HepG2 (cell line): ENCODE measurements around the gene CPLX1. TPM values are rescaled to one million over a fixed set of nuclear protein-coding genes. Genes with fewer than 3 reads are reported as not detected.

Experiments
- ATAC-seq: fragments of 200-7000 bp; cut with Tn5 transposase; 3 replicates; pipeline ENCODE4 v1.9.1; 2020; ENCODE audit warnings: mild to moderate bottlenecking, moderate library complexity
- BruUV-seq: library from RNA; stranded (reverse); fragments of 400-500 nt; replicated peaks from 2 replicates; lab custom pipeline; 2021; lab: Mats Ljungman, UMichigan
- CTCF ChIA-PET: fragments of 300-600 bp; formaldehyde crosslinking; extraction: SDS; loops from one replicate; lab custom pipeline; 2021; ENCODE audit warnings: low total read pairs, inconsistent platforms, low intra/inter-chr PET ratio; lab: Yijun Ruan, JAX
- POLR2A ChIA-PET: fragments of 350-600 bp; sonication (Branson Sonifier 250); formaldehyde crosslinking; loops from one replicate; lab custom pipeline; 2020; ENCODE audit warnings: antibody characterized with exemption, inconsistent platforms; lab: Yijun Ruan, JAX
- DNase-seq: peaks from one replicate; pipeline ENCODE4 v3.0.0-alpha.2; 2015; ENCODE audit warnings: low spot score
- FAIRE-seq: peaks from 3 replicates; lab custom pipeline; 2011; peaks lifted over from hg19 to GRCh38; lab: Jason Lieb, UNC
- H2AFZ ChIP-seq: one replicate; pipeline ENCODE4 v1.6.1; 2011; ENCODE audit warnings: low read length, inconsistent platforms
- H3K27ac ChIP-seq: fragments of 300-600 bp; 3 replicates; pipeline ENCODE4 v1.8.0; 2011; ENCODE audit warnings: mixed run types, mild to moderate bottlenecking, mixed read lengths, low read length, inconsistent platforms; ENCODE audit not compliant: insufficient read depth; ENCODE audit errors: extremely low read length
- H3K27me3 ChIP-seq, 2 experiments: fragments of 200-600 bp in 1 of 2; 2 replicates in 1 of 2; 3 replicates in 1 of 2; pipeline versions ENCODE4 v1.6.0 to v1.8.0; 2011; ENCODE audit warnings: low read length in 2 of 2, mild to moderate bottlenecking in 2 of 2, moderate library complexity in 2 of 2, inconsistent platforms in 1 of 2; ENCODE audit not compliant: insufficient read depth in 2 of 2, control insufficient read depth in 1 of 2
- H3K36me3 ChIP-seq, 2 experiments: fragments of 200-600 bp in 1 of 2; replicated peaks in 1 of 2; 2 replicates in 1 of 2; 3 replicates in 1 of 2; pipeline versions ENCODE4 v1.5.1 to v1.8.0; 2011; ENCODE audit warnings: low read length in 2 of 2, inconsistent platforms in 1 of 2; ENCODE audit not compliant: insufficient read depth in 2 of 2, control insufficient read depth in 1 of 2
- H3K4me1 ChIP-seq: 2 replicates; pipeline ENCODE4 v1.5.1; 2012; ENCODE audit warnings: low read length, inconsistent platforms; ENCODE audit not compliant: insufficient read depth
- H3K4me2 ChIP-seq: 2 replicates; pipeline ENCODE4 v1.6.0; 2011; ENCODE audit warnings: low read depth, low read length, inconsistent platforms
- H3K4me3 ChIP-seq, 3 experiments: fragments of 200-600 bp in 1 of 3; sonication (generic), shearing (Covaris generic) in 1 of 3; replicated peaks in 1 of 3; 2 replicates each; pipeline ENCODE4 v1.5.1; 2011 to 2016; ENCODE audit warnings: low read length in 3 of 3, inconsistent platforms in 2 of 3, low read depth in 2 of 3, mild to moderate bottlenecking in 2 of 3, control low read depth in 1 of 3, mixed read lengths in 1 of 3; ENCODE audit not compliant: insufficient read depth in 1 of 3
- H3K79me2 ChIP-seq: one replicate; pipeline ENCODE4 v1.6.1; 2011; ENCODE audit warnings: low read length, inconsistent platforms; ENCODE audit not compliant: insufficient read depth
- H3K9ac ChIP-seq: 2 replicates; pipeline ENCODE4 v1.6.0; 2011; ENCODE audit warnings: mild to moderate bottlenecking, low read depth, low read length, inconsistent platforms; ENCODE audit not compliant: insufficient read depth
- H3K9me3 ChIP-seq: 2 replicates; pipeline ENCODE4 v1.5.1; 2012; ENCODE audit warnings: mild to moderate bottlenecking, low read length
- H4K20me1 ChIP-seq: 2 replicates; pipeline ENCODE4 v1.6.0; 2011; ENCODE audit warnings: inconsistent platforms, mild to moderate bottlenecking, low read length, moderate library complexity; ENCODE audit not compliant: insufficient read depth
- GABPA ChIP-seq, 2 experiments: IDR thresholded peaks; 2 replicates each; pipeline ENCODE4 v1.6.1; 2011 to 2016; ENCODE audit warnings: low read depth in 2 of 2, low read length in 1 of 2, missing biosample characterization in 1 of 2, missing genetic modification characterization in 1 of 2
- GTF3A ChIP-seq: sonication (generic); formaldehyde crosslinking; conservative IDR thresholded peaks from 2 replicates; pipeline ENCODE4 v1.4.0; 2020; ENCODE audit warnings: mild to moderate bottlenecking, missing genetic modification reagents
- HBP1 ChIP-seq: IDR thresholded peaks from 2 replicates; pipeline ENCODE4 v1.6.1; 2016; ENCODE audit warnings: low read depth, control low read depth
- HMGXB3 ChIP-seq: sonication (generic); formaldehyde crosslinking; IDR thresholded peaks from 2 replicates; pipeline ENCODE4 v1.4.0; 2020; ENCODE audit warnings: missing genetic modification reagents, borderline replicate concordance
- HOMEZ ChIP-seq: IDR thresholded peaks from 2 replicates; pipeline ENCODE4 v1.6.1; 2016; ENCODE audit warnings: low read depth
- ISL2 ChIP-seq: sonication (generic); formaldehyde crosslinking; IDR thresholded peaks from 2 replicates; pipeline ENCODE4 v1.5.0; 2020; ENCODE audit warnings: missing genetic modification reagents
- JUND ChIP-seq: sonication (generic); formaldehyde crosslinking; IDR thresholded peaks from 2 replicates; pipeline ENCODE4 v1.8.0; 2022; ENCODE audit warnings: mild to moderate bottlenecking, missing genetic modification reagents
- MAX ChIP-seq: IDR thresholded peaks from 2 replicates; pipeline ENCODE4 v1.6.1; 2012; ENCODE audit warnings: inconsistent platforms
- NCOR1 ChIP-seq: fragments of 200-600 bp; sonication (generic); IDR thresholded peaks from 2 replicates; pipeline ENCODE4 v1.7.0; 2017; ENCODE audit warnings: antibody characterized with exemption, low read length, borderline replicate concordance
- NFE2 ChIP-seq: sonication (generic); formaldehyde crosslinking; IDR thresholded peaks from 2 replicates; pipeline ENCODE4 v1.4.0; 2020; ENCODE audit warnings: missing genetic modification reagents
- NFE2L2 ChIP-seq: fragments of 150-350 bp; IDR thresholded peaks from 2 replicates; pipeline ENCODE4 v1.6.1; 2014; ENCODE audit warnings: low read length
- XRCC5 ChIP-seq: fragments of 200-400 bp; formaldehyde crosslinking; optimal IDR thresholded peaks from 2 replicates; pipeline ENCODE3; 2017; ENCODE audit warnings: mild to moderate bottlenecking, low read length
- ZNF224 ChIP-seq: sonication (generic); formaldehyde crosslinking; IDR thresholded peaks from 2 replicates; pipeline ENCODE4 v1.5.0; 2020; ENCODE audit warnings: mild to moderate bottlenecking, missing genetic modification reagents
- ZNF460 ChIP-seq: sonication (generic); formaldehyde crosslinking; IDR thresholded peaks from 2 replicates; pipeline ENCODE4 v1.5.1; 2020; ENCODE audit warnings: missing genetic modification reagents, mild to moderate bottlenecking, borderline replicate concordance
- ZNF589 ChIP-seq: sonication (generic); formaldehyde crosslinking; conservative IDR thresholded peaks from 2 replicates; pipeline ENCODE4 v1.8.0; 2022; ENCODE audit warnings: mild to moderate bottlenecking, moderate library complexity, missing genetic modification reagents
- ZNF761 ChIP-seq: sonication (generic); formaldehyde crosslinking; conservative IDR thresholded peaks from 2 replicates; pipeline ENCODE4 v1.4.0; 2020; ENCODE audit warnings: mild to moderate bottlenecking, missing genetic modification reagents
- ZNF841 ChIP-seq: sonication (generic); formaldehyde crosslinking; IDR thresholded peaks from 2 replicates; pipeline ENCODE4 v1.8.1; 2023; ENCODE audit warnings: missing genetic modification reagents, borderline replicate concordance
- WGBS: methylation state at CpG from one replicate; pipeline ENCODE4 v1.1.6; 2017; ENCODE audit warnings: low lambda C conversion rate; 5-methylcytosine and 5-hydroxymethylcytosine counted together
- in situ Hi-C: cut with HindIII; loops from 2 replicates; pipeline ENCODE4 v1.10.0; 2017; ENCODE audit warnings: low pct_unique_long_range_greater_than_20kb; ENCODE audit not compliant: extremely low pct_ligation_motif_present
- intact Hi-C: fragments of 100-400 bp; cut with micrococcal nuclease; formaldehyde crosslinking; loops from one replicate; pipeline ENCODE4 v1.10.0; 2022; ENCODE audit not compliant: unreplicated experiment
- polyA plus RNA-seq, 8 experiments: library from polyadenylated mRNA; depleted of rRNA in 3 of 8; stranded (reverse) in 7 of 8; unstranded in 1 of 8; fragments of >200 nt; fragmentation: Illumina TruSeq in 4 of 8; extraction: Trizol in 4 of 8; gene quantifications; 2 replicates each; pipeline versions ENCODE4 v1.2.1 to v1.2.3, GENCODE V29; 2011 to 2016; ENCODE audit warnings: low read depth in 4 of 8, missing spikeins in 1 of 8, mixed read lengths in 1 of 8; ENCODE audit not compliant: insufficient read depth in 1 of 8
- total RNA-seq, 5 experiments: library from RNA; depleted of rRNA; stranded (reverse); fragments of >200 nt; fragmentation: Illumina TruSeq; extraction: Trizol; gene quantifications; 2 replicates each; pipeline ENCODE4 v1.2.3, GENCODE V29; 2016; ENCODE audit warnings: low read depth in 1 of 5

The CPLX1 gene
- total and polyA plus RNA-seq, 2 of the 13 experiments (the other 11 are each of a cell fraction or from before 2014, with no cell fraction given), result 0.18 TPM

- H3K36me3 ChIP-seq, result peaks cover 8 to 39% of the 10 kb centered on the region in 2 experiments; a peak in 4 of 5 replicates
- DNase-seq (no peak), ATAC-seq (no peak), FAIRE-seq (no peak)
- H3K27me3 ChIP-seq, result no peaks in the 10 kb centered on the region
- H3K9ac ChIP-seq, result no peak overlapping the region
- no peaks in the 10 kb centered on the region for H3K4me1 ChIP-seq
- H4K20me1 ChIP-seq, result no peaks in the 10 kb centered on the region
- in situ Hi-C loops (no loop called here), intact Hi-C loops (no loop called here)
- no peak overlapping the region for H3K4me3 ChIP-seq
- TF ChIP-seq ZNF589 (no peak), HBP1 (CRISPR knock-in tag) (no peak), ZNF841 (CRISPR knock-in tag) (no peak), NFE2L2 (no peak), HOMEZ (no peak), GTF3A (CRISPR knock-in tag) (no peak), NCOR1 (no peak), ISL2 (CRISPR knock-in tag) (no peak), MAX (no peak), GABPA (IDR thresholded peaks at IDR 0.05; ENCODE audit: low read depth, low read length) (no peak), GABPA (CRISPR knock-in tag; IDR thresholded peaks at IDR 0.05; ENCODE audit: low read depth) (no peak), ZNF761 (CRISPR knock-in tag) (no peak), ZNF460 (CRISPR knock-in tag) (no peak), HMGXB3 (CRISPR knock-in tag) (no peak), NFE2 (CRISPR knock-in tag) (no peak), JUND (no peak), ZNF224 (CRISPR knock-in tag) (no peak), XRCC5 (no peak)
- no peak overlapping the region for H2AFZ ChIP-seq
- H3K27ac ChIP-seq, result no peak overlapping the region
- H3K9me3 ChIP-seq, result no peaks in the 10 kb centered on the region
- 93% methylated on average over 26 of the region's 42 CpGs for WGBS
- POLR2A ChIA-PET, result no interaction called here
- H3K4me2 ChIP-seq, result no peak overlapping the region
- CTCF ChIA-PET, result no interaction called here
- H3K79me2 ChIP-seq, result no peaks in the 10 kb centered on the region
- no TSS peak for BruUV-seq
Measured at GRCh38 chr4:864456-865120, 38.7 kb upstream of the CPLX1 start.
